ENCODE measurements around the gene TMEM9.

GRCh38 chr1:201104141-201104540 lies 50.1 kb downstream of the TMEM9 start:
- TF ChIP-seq CTCF (IDR thresholded peaks at IDR 0.05 in 4 of 5, conservative IDR thresholded peaks at IDR 0.05 in 1 of 5), result no peak
- TF ChIP-seq POLR2A (IDR thresholded peaks at IDR 0.05), result no peak
